8988T (cell line): ENCODE results near the gene KMT2A.
"Not testable (repeated sequence)": the region's sequence is repeated elsewhere in the genome, so short reads cannot be mapped to it uniquely, and the experiment has no call there.

Experiments used
- DNase-seq: peaks from one replicate; pipeline ENCODE4 v3.0.0; 2011

Gene KMT2A

DNA sequence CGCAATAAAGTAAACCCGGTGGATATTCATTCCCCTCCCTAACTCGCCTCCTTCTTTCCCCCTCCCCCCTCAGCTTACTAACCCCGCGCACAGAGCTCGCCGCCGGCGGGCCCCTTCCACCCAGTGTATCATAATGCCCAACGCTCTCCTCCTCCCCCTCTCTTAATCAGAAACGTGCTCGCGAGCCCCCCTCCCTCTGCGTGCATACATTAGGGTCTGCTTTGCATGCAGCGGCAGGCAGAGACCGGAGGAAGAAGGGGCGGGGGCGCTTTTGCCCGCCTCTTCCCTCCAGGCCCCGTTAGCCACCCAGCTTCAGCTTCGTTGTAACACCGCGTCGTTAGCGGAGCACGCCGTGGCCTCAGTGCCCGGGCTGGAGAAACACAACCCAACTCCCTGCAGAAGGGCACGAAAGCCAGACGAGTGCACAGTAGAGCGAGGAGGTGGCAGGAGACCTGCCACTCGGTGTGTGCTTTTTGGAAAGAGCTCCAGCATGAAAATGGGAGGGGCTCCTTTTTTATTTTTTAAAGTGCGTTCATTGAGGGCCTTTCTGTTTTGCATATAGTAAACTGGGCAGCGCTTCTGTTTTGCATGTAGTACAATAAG is 901 bp upstream of the KMT2A start:
- peak; percentile 68 for DNase-seq

DNA sequence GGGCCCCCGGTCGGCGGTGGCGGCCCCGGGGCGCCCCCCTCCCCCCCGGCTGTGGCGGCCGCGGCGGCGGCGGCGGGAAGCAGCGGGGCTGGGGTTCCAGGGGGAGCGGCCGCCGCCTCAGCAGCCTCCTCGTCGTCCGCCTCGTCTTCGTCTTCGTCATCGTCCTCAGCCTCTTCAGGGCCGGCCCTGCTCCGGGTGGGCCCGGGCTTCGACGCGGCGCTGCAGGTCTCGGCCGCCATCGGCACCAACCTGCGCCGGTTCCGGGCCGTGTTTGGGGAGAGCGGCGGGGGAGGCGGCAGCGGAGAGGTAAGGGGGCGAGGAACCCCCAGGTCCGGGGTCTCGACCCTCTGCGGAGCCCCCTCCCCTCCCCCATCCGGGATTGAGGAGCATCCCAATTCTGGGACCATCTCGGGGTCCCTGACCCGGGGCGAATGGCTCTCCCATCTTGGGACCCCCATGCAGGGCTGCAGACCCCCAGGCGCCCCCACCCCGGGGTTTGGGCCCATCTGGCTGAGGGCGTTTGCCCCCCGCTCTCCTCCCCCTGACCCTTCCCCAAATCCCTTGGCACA is 431 bp downstream of the KMT2A start:
- DNase-seq: peak; percentile 40

DNA sequence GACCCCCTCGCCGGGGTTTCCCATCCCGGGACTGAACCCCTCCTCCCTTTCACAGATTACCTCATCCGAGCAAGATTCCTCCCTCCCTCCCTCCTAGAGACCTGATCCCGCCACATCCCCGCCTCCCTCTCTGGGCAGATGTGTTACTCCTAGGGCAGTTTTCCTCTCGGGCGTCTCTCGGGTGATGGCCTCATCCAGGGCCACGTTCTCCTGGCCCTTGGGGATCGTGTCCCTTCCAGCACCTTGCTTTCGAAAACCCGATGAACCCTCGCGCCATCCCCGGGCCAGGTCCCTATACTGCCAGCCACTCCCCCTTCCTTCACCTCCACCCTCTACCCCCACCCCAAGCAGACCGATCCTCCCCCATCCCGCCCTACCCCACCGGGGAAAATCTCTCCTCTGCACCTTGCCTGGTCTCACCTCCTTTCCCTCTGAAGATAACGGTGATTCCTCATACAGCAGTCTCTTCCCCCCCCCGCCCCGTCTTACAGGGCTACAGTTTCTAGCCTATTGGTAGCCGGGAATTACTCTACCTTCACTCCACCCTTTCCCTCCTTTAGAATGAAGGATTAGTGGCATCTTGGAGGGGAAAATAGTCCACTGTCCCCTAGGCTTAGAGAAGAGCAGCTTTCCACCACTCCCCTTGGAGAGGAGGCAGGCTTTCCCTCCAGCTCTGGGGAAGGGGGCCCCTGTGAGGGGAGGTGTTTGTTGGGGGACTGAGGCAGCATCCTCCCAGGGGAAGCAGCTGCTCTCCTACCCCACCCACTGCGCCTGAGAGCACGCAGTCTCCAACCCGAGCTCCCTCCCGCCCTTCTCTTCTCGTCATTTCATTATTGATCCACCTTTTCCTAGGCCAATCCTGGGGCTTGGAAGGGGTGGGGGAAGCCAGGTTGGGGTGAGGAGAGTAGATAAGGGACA is 1.2 kb downstream of the KMT2A start:
- DNase-seq: peak; percentile 45

DNA sequence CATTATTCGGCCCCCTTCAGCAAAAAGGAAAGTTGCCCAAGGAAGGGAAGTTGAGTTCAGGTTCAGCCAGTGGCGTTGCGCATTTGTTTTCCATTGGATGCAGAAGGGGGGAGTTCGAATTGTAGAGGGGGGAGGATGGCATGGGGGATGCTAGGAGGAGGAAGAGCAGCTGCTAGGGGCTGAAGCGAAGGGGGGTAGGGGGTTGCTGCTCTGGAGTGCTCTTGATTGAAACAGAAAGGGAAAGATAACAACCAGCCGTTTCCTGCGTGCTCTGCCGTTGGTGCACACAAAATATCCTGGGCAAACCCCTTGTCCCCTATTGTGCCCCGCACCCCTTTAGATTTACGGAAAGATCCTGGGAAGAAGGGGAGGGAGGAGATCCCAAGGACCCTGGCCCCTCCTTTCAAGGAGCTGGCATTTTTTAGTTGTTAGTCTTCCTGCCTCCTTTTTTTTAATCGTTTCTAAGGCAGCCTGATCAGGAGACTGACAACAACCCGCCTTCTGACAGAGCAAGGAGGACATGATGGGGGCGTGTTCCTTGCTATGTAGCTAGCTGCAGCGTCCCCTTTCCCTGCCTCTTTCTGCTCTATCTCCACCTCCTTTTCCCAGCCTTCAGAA is 2.1 kb downstream of the KMT2A start:
- DNase-seq: peak; percentile 62

DNA sequence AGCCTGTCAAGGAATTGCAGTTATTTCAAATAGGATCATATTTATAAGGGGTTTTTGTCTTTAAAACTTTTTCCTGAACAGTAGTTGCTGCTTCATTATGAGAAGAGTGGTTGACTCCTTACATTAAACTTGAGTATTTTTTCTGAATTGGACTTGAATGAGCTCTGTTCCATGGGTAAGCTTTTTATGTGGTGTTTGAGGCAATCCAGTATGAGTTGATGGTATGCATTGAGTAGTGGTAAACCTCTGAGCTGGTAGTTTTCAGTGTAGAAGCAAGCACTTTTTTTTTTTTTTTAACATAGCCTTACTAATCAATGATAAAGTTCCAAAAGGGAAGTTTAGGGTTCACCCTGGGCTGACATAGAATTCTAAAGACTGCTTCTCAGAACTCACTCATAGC is 3.4 kb downstream of the KMT2A start:
- DNase-seq: no peak

DNA sequence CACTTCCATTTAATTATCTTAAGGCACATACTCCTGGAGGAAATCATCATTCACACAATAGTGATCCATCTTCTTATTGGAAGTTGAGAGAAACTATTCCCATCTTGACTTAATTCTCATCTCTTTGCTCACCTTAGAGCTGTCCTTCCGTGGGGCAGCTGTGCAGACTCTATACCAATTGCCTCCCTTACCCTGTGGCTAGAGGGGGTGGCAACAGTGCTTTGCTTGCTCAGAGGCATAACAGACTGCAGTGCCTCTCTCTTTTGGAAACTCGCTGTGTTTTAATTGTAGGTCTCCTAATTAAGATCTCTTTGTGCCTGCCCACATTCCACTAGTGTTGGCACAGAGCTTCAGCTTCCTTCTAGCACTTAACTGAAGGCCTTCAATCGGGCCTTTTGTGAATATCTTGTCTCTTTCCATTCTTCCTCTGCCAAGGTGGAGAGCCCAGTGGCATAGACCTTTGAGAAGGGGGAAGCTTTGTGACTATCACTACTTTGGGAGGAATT is 5.5 kb downstream of the KMT2A start:
- no peak for DNase-seq

DNA sequence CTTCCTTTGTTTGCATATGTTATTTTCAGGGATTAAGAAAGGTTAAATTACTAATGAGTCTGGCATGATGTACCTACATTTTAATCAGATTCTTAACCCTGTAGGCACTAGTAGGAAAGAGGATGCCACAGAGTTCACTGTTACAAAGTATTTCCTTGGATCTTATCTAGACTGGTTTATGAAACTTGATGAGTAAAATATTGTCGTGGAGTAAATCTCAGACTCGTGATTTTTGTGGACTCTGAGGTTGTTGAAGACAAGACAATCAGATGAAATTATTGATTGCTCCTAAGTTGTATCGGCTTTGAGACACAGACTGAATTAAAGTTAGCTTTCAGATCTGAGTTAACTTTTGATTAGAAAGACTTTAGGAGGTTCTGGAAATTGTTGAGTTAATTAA is 6.0 kb downstream of the KMT2A start:
- no peak for DNase-seq

DNA sequence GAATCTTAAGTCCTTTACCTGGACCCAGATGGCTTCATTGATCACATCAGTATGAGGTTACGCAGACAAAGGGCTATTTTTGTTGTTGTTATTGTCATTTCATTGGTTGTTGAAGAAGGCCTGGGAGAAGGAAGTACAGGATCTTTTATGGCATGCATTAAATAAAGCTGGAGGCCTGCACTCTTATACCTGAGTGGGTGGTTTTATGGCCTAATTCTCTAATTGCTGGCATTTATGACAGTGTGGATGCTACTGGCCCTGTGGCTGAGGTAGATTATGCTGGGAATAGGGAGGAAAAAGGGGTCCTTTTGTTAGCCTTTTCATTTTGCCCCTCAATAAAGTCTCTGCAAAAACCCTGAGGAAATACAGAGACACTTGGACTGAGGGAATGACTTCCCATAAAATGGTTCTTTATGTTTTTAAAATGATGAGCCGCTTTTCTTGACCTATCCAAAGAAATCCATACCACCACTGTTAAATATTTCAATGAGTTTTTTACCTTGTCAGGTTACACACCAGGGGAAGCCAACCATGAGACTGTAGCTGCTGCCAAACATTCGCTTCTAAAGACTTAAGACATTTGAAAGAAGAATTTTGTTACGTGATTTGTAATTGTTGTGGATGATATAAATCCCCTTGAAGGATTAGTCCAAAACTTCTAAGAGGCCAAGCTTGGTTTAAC is 6.8 kb downstream of the KMT2A start:
- DNase-seq: no peak

DNA sequence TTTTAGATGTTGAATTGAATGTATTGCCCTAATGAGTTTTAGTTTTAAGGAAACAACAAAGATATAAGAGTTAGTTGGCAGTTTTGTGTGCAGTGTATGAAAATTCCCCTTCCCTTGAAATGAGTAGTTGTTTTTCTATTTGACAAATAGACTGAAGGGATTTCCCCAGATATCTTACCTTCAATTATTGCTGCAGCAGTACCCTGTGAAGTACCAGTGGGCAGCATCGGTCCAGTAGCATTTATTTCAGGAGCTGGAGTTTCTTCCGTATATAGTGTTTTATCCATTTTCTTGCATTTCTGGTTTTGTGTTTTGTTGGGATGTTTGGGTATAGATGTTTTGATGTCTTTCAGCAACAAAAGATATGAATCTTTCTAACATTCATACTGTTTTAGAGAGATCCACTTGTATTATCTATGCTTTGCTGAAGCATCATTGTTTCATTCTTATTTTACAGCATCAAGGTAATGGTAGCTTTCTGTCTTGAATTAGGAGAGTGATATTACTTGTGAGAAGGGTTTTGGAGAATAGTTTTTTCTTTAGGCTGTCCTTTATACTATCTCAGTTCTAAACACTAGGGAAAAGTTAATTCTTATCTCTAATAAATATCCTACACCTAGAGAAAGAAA is 7.4 kb downstream of the KMT2A start:
- DNase-seq: no peak

DNA sequence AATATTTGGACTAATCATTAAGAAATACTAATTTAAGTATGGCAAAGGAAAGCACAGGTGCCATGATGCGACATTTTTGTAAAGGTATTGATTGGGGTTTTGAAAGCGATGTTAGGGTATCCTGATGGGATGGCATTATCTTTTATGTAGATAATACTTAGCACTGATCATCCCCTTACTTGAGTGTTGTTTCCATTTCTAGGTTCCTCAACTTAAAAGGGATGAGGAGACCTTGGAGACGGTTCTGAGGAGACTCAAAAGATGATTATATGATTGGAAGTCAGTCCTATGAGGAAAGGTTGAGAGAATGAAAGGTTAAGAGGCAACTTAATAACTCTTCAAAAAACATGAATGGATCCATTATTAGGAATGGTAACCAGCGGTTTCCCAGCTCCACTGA is 11.1 kb downstream of the KMT2A start:
- no peak for DNase-seq

DNA sequence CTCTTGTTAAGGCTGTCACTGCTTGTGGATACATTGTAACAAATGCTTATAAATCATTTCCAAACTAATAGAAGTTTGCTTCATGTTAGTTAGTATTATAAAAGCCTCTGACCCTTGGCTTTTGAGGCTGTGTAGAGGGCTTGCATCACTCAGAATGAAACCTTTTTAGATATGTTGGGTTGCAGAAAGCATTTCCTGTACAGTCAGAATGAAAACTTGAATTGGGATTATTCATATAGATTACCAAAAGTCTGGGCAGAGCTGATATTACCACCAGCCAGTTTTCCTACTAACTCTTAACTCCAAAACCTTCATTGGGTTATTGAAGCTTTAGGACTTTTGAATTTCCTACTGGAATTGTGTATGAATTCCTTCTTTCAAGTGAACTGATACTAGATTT is 12.0 kb downstream of the KMT2A start:
- DNase-seq: no peak

DNA sequence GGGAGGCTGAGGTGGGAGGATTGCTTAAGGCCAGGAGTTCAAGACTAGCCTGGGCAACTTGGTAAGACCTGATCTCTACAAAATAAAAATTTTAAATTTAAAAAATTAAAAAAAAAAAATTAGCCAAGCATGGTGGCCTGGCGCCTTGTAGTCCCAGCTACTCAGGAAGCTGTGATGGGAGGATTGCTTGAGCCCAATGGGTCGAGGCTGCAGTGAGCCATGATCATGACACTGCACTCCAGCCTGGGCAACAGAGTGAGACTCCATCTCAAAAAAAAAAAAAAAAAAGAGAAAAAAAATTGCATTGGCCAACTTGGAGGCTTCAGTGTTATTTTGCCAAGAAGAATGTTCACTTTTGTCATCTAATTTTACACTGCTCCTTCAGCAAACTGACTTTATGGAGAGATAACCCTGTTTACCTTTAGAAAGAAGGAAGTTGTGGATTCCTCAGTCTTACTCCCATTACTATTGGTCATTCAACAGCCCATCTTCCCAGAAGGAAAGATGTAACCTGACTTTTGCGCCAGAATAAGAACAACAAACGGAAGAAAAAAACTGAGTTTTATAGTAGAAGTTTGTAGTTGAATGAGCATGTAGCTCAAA is 13.1 kb downstream of the KMT2A start:
- no peak for DNase-seq

DNA sequence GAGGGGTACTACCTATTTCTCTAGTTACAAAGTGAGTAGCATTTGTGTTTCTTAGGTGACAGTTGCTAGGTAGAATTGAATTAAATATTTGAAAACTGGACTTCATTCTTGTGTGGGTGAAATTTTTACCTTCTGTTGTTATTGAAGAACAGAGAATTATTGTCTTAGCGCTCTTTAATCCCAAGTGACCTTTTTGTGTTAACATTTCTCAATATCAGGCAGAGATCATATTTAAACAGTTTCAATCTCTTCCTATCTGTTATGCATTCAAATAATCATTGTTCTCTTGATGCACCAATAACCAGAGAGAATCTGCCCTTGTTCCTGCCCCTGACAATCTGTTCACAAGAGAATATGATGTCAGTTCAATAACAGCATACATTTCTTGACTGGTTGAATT is 14.2 kb downstream of the KMT2A start:
- DNase-seq: no peak

DNA sequence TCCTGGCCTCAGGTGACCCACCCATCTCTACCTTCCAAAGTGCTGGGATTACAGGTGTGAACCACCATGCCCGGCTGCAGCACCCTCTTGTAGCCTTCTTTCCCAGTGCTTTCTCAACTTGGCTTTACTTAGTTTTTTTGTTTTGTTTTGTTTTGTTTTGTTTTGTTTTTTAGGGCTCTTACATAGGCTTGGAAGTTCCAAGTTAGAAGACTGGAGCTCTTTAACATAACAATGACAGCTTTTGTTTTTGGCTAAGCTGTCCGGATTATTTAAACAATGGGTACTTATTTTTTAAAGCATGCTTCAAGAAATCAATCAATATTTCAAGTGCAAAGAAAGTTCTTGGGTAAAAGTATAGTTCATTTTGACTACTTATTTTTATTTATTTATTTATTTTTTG is 25.9 kb downstream of the KMT2A start:
- DNase-seq: no peak

DNA sequence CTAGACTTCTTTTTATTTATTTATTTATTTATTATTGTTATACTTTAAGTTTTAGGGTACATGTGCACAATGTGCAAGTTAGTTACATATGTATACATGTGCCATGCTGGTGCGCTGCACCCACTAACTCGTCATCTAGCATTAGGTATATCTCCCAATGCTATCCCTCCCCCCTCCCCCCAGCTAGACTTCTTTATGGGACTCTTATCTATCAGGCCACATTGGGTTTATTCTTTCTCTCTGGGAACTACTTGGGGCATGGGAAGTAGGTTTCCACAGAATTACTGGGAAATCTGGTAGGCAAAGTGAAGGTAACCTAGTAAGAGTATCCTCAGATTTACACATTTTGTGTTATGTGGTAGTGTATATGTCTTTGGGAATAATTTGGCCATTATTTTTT is 32.7 kb downstream of the KMT2A start:
- DNase-seq: not testable (repeated sequence)

DNA sequence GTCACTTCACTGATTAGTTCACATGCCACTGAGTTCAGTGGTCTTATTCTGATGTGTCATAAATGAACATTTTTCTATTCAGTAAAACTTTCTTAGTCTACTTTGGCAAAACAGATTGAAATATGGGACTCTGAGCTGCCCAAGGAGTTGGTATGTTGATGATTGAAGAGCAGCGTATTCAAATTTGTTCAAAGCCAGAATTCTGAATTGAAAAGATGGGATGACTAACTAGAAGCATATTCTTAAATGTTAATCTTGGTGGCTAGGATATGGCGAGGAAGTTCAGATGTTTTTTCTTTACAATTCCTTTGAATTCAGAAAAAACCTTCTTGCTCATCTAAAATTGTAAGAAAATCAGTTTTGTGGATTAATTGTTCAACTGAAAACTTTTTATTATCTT is 34.7 kb downstream of the KMT2A start:
- no peak for DNase-seq

DNA sequence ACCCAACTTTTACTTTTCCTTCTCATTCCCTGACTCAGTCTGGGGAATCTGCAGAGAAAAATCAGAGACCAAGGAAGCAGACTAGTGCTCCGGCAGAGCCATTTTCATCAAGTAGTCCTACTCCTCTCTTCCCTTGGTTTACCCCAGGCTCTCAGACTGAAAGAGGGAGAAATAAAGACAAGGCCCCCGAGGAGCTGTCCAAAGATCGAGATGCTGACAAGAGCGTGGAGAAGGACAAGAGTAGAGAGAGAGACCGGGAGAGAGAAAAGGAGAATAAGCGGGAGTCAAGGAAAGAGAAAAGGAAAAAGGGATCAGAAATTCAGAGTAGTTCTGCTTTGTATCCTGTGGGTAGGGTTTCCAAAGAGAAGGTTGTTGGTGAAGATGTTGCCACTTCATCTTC is 37.2 kb downstream of the KMT2A start:
- DNase-seq: no peak

DNA sequence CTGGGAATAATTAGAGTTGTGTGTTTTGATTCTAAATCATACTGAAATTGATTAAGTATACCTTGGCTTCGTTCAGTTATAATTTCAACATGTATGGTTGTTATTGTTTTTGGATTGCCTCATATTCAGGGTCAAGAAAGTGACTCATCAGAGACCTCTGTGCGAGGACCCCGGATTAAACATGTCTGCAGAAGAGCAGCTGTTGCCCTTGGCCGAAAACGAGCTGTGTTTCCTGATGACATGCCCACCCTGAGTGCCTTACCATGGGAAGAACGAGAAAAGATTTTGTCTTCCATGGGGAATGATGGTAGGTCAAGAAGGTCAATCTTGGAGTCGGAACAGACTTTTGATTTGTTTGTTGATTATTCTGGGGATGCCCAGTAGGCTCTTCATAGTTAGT is 40.4 kb downstream of the KMT2A start:
- DNase-seq: no peak

DNA sequence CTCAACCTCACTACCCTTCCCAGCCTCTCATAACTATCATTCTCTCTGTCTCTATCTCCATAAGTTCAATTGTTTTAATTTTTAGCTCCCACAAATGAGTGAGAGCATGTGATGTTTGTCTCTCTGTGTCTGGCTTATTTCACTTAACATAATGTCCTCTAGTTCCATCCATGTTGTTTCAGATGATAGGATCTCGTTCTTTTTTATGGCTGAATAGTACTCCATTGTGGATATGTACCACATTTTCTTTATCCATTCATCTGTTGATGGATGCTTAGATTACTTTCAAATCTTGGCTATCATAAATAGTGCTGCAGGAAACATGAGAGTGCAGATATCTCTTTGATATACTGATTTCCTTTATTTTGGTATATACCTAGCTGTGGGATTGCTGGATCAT is 44.9 kb downstream of the KMT2A start:
- not testable (repeated sequence) for DNase-seq

DNA sequence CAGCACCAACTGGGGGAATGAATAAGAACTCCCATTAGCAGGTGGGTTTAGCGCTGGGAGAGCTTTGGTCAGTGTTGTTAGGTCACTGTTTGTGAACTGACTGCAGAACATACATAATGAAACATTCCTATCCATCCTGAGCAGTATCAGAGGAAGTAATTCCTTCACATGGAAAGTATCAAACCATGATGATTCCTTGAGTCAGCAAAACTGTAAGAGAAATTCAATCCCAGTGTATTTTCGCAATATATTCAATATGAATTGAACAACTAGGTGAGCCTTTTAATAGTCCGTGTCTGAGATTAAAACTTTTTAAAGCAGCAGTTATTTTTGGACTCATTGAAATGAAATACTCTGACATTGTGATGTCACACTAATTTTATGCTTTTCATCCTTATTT is 48.1 kb downstream of the KMT2A start:
- DNase-seq: no peak

DNA sequence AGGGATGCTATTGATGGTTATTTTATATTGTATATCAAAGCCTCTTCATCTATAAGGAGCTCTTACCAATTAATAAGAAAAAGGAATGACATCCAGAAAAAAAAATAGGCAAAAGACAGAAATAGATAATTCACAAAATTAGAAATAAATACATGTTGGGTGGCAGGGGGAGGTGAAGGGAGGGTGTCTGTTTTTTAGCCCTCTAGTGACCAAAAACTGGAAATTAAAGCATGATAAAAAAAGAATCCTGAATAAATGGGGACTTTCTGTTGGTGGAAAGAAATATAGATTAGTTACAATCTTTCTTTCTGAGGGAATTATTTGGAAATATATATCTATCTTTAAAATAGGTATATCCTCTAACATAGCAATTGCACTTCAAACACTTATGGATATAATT is 49.0 kb downstream of the KMT2A start:
- DNase-seq: peak; percentile 31

DNA sequence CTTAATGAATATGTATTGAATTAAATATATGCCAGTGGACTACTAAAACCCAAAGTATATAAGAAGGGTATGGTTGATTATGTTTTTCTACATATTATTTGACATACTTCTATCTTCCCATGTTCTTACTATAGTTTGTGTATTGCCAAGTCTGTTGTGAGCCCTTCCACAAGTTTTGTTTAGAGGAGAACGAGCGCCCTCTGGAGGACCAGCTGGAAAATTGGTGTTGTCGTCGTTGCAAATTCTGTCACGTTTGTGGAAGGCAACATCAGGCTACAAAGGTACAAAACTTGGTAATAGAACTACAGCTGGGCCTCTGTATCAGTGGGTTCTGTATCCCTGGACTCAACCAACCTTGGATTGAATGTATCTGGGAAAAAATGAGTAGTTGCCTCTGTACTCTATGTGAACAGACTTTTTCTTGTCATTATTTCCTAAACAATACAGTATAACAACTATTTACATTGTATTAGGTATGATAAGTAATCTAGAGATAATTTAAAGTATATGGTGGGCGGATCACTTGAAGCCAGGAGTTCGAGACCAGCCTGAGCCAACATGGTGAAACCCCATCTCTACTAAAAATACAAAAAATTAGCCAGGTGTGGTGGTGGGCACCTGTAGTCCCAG is 52.3 kb downstream of the KMT2A start:
- peak; percentile 40 for DNase-seq
